ENCODE results near the gene COL4A2.
"Not testable (repeated sequence)": the region's sequence is repeated elsewhere in the genome, so short reads cannot be mapped to it uniquely, and the experiment has no call there.

The COL4A2 gene

DNA sequence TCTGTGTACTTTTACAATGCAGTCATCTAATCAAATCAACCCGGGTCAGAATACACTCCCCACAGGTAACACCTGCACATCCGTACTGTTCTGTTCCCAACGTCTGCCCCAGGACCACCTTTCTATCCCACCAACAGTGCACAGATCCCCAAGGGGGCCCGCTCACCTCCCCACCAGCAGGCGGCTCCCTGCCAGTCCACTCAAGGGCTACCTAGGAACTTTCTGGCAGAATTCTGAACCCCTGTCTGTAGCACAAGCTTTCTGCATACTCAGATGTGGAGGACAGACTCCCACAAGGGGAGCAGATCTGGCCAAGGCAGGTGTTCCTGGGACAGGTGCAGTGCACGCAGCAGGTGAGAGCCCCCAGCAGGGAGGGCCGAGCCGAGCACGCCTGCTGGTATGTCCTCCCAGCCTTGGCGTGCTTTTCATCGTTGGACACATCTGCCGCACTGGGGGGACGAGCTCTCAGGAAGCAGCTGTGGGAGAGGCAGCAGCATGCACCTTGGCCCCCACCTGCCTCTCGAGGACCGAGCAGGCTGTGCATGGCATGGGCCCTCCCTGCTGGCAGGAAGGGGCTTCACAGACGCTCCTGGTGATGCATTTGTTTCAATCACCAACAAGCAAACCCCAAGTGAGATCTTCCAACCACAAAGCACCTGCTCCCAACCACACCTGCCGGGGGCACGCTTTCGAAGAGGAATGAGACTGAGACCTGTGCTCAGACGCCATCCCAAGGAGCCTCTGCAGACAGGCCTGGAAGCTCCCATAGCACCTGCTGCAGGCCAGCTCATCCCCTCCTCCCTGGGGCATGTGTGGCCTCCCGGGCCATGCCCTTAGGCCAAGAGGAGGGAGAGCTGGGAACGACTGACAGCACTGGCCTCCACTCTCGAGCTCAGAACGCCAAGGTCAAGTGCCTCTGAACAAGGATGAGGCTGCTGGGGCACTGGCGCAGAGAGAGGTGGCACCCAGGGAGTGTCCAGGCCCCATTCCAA is 218.5 kb downstream of the COL4A2 start:
- peaks cover 35% of the 10 kb centered on the region for H3K4me1 ChIP-seq (ENCODE audit: insufficient read depth, low read length)
- H3K36me3 ChIP-seq (ENCODE audit: insufficient read depth, low read length) = no peaks in the 10 kb centered on the region
- H3K9ac ChIP-seq (ENCODE audit: low read length) = no peak overlapping the region
- H3K4me3 ChIP-seq (ENCODE audit: low read depth in 1 of 2, low read length in 2 of 2) = no peak overlapping the region
- no peaks in the 10 kb centered on the region for H3K9me3 ChIP-seq (ENCODE audit: low read length)
- no peak overlapping the region for H3K27ac ChIP-seq (ENCODE audit: low read depth, low read length)
- H3K27me3 ChIP-seq (ENCODE audit: control insufficient read depth in 1 of 2, insufficient read depth in 2 of 2, low read length in 2 of 2) = no peaks in the 10 kb centered on the region

DNA sequence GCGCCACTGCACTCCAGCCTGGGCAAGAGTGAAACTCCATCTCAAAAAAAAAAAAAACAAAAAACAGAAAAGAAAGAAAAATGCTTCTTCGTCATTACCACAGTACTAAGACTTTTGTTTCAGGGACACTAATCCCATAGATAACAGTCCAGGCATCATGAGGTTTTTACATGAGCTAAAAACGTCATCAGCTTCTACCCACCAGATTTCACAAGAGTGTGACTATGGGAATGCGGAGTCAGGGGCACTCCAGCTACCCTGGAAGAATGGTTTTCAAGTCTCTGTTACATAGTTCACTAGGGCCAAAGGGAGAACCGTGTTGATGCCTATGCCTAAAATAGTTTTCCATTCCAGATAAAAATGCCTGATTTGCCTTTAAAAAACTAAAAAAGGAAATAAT is 221.3 kb downstream of the COL4A2 start:
- Histone ChIP-seq H3K4me1 (ENCODE audit: insufficient read depth, low read length) (peaks cover 32% of the 10 kb centered on the region), H3K9me3 (ENCODE audit: low read length) (no peaks in the 10 kb centered on the region), H3K36me3 (ENCODE audit: insufficient read depth, low read length) (no peaks in the 10 kb centered on the region), H3K4me3 (ENCODE audit: low read depth in 1 of 2, low read length in 2 of 2) (no peak overlapping the region), H3K27me3 (ENCODE audit: control insufficient read depth in 1 of 2, insufficient read depth in 2 of 2, low read length in 2 of 2) (no peaks in the 10 kb centered on the region), H3K27ac (ENCODE audit: low read depth, low read length) (no peak overlapping the region), H3K9ac (ENCODE audit: low read length) (no peak overlapping the region)

DNA sequence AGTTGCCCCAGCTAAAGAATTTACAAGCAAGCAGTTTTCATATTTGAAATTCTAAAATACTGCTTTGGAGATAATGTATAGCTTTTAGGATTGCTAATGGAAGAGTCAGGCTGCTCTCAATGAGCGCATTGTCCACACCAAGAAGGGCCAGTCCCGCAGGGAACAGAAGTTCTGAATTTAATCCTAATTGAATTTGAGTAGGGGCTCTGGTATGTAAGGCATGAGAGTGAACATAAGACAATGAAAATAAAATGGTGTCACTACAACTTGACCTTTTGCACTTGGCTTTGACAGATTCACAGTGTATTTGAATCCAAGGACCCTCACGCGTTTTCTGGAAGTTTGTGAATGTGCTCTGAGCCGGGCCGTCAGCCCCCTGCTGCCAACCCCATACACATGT is 221.8 kb downstream of the COL4A2 start:
- H3K9ac ChIP-seq (ENCODE audit: low read length) = no peak overlapping the region
- H3K27me3 ChIP-seq (ENCODE audit: control insufficient read depth in 1 of 2, insufficient read depth in 2 of 2, low read length in 2 of 2) = no peaks in the 10 kb centered on the region
- no peak overlapping the region for H3K27ac ChIP-seq (ENCODE audit: low read depth, low read length)
- H3K4me1 ChIP-seq (ENCODE audit: insufficient read depth, low read length) = peaks cover 30% of the 10 kb centered on the region
- no peak overlapping the region for H3K4me3 ChIP-seq (ENCODE audit: low read depth in 1 of 2, low read length in 2 of 2)
- no peaks in the 10 kb centered on the region for H3K36me3 ChIP-seq (ENCODE audit: insufficient read depth, low read length)
- no peaks in the 10 kb centered on the region for H3K9me3 ChIP-seq (ENCODE audit: low read length)

DNA sequence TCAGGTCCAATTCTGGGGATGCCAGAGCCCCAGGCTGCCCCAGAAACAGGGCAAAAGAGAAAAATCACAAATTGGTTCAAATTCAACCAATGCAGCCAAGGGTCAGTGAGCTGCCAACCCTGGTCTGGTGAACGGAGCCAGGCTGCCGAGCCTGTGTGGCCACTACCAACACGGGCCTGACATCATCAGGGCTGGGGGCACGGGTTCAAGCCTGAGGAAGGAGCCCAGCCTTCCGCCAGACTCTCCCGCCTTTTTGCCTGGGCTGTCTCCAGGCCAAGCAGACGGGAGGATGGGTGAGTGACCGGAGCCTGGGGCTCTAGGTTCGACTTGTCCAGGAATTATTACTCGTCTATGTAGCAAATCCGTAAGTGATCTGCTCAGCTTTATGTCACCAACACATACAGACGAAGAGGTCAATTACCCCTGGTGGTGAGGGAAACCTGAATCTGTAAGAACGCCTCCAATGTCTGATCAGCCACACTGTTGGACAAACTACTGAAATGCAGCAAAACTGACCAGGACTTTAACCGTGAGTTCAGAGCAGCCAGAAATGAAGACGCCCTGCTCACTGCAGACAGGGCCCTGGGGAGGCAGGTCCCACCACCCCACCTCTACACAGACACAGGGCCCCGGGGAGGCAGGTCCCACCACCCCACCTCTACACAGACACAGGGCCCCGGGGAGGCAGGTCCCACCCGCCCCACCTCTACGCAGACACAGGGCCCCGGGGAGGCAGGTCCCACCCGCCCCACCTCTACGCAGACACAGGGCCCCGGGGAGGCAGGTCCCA is 222.6 kb downstream of the COL4A2 start:
- Histone ChIP-seq H3K9ac (ENCODE audit: low read length) (no peak overlapping the region), H3K27me3 (ENCODE audit: control insufficient read depth in 1 of 2, insufficient read depth in 2 of 2, low read length in 2 of 2) (no peaks in the 10 kb centered on the region), H3K36me3 (ENCODE audit: insufficient read depth, low read length) (no peaks in the 10 kb centered on the region), H3K4me1 (ENCODE audit: insufficient read depth, low read length) (peaks cover 22% of the 10 kb centered on the region), H3K27ac (ENCODE audit: low read depth, low read length) (no peak overlapping the region), H3K4me3 (ENCODE audit: low read depth in 1 of 2, low read length in 2 of 2) (no peak overlapping the region), H3K9me3 (ENCODE audit: low read length) (no peaks in the 10 kb centered on the region)

DNA sequence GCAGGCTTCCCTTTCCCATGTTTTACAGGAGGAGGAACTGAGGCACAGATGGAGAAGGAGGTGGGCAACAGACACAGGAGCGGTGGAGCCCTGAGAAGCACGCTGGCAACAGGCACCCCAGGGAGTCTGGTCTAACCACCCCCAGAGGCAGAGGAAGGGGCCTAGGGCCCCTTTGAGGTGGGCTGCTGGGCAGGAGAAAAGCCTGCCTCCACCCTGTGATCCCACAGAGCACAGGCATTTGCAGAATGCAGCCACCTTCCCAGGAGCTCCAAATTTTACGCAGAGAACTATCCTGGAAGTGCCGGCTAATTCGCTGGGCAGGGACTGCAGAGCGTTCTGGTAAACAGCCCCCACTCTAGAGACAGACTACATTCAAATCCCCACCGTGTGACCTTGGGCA is 224.0 kb downstream of the COL4A2 start:
- H3K27ac ChIP-seq (ENCODE audit: low read depth, low read length) = no peak overlapping the region
- no peaks in the 10 kb centered on the region for H3K9me3 ChIP-seq (ENCODE audit: low read length)
- no peaks in the 10 kb centered on the region for H3K36me3 ChIP-seq (ENCODE audit: insufficient read depth, low read length)
- H3K4me1 ChIP-seq (ENCODE audit: insufficient read depth, low read length) = peaks cover 15% of the 10 kb centered on the region
- H3K9ac ChIP-seq (ENCODE audit: low read length) = no peak overlapping the region
- H3K4me3 ChIP-seq (ENCODE audit: low read depth in 1 of 2, low read length in 2 of 2) = no peak overlapping the region
- no peaks in the 10 kb centered on the region for H3K27me3 ChIP-seq (ENCODE audit: control insufficient read depth in 1 of 2, insufficient read depth in 2 of 2, low read length in 2 of 2)

DNA sequence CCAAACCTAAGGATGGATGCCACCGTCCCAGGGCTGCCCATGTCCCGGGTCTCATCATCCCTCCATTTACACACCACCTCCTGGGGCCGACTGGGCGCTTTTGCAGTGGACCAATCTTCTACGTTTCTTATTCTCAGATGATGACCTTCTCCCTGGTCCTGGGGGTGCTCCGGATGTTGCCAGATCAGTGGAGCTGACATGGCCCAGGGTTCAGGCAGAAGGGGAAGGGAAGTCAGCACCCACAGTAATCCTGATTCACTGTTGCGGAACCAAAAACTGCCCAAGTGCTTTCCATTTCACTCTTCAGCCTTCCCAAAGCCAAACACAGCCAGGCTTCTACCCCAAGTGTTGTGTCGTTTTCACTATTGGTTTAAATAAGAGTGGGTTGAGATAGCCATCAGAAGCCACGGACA is 224.6 kb downstream of the COL4A2 start:
- Histone ChIP-seq H3K9me3 (ENCODE audit: low read length) (no peaks in the 10 kb centered on the region), H3K4me3 (ENCODE audit: low read depth in 1 of 2, low read length in 2 of 2) (no peak overlapping the region), H3K9ac (ENCODE audit: low read length) (no peak overlapping the region), H3K36me3 (ENCODE audit: insufficient read depth, low read length) (no peaks in the 10 kb centered on the region), H3K27ac (ENCODE audit: low read depth, low read length) (no peak overlapping the region), H3K4me1 (ENCODE audit: insufficient read depth, low read length) (peaks cover 15% of the 10 kb centered on the region), H3K27me3 (ENCODE audit: control insufficient read depth in 1 of 2, insufficient read depth in 2 of 2, low read length in 2 of 2) (no peaks in the 10 kb centered on the region)

DNA sequence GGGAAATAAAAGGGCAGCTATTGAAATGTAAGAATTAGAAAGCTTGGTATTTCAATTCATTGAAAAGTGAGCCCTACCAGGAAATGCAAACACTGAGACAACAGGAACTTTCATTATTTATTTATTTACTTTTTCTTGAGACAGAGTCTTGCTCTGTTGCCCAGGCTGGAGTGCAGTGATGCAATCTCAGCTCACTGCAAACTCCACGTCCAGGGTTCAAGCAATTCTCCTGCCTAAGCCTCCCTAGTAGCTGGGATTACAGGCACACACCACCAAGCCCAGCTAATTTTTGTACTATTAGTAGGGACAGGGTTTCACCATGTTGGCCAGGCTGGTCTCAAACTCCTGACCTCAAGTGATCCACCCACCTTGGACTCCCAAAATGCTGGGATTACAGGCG is 225.2 kb downstream of the COL4A2 start:
- not testable (repeated sequence) for H3K36me3 ChIP-seq (ENCODE audit: insufficient read depth, low read length); H3K27ac ChIP-seq (ENCODE audit: low read depth, low read length); H3K27me3 ChIP-seq (ENCODE audit: control insufficient read depth in 1 of 2, insufficient read depth in 2 of 2, low read length in 2 of 2); H3K9me3 ChIP-seq (ENCODE audit: low read length); H3K4me3 ChIP-seq (ENCODE audit: low read depth in 1 of 2, low read length in 2 of 2); H3K9ac ChIP-seq (ENCODE audit: low read length)
- H3K4me1 ChIP-seq (ENCODE audit: insufficient read depth, low read length) = peaks cover 10% of the 10 kb centered on the region

DNA sequence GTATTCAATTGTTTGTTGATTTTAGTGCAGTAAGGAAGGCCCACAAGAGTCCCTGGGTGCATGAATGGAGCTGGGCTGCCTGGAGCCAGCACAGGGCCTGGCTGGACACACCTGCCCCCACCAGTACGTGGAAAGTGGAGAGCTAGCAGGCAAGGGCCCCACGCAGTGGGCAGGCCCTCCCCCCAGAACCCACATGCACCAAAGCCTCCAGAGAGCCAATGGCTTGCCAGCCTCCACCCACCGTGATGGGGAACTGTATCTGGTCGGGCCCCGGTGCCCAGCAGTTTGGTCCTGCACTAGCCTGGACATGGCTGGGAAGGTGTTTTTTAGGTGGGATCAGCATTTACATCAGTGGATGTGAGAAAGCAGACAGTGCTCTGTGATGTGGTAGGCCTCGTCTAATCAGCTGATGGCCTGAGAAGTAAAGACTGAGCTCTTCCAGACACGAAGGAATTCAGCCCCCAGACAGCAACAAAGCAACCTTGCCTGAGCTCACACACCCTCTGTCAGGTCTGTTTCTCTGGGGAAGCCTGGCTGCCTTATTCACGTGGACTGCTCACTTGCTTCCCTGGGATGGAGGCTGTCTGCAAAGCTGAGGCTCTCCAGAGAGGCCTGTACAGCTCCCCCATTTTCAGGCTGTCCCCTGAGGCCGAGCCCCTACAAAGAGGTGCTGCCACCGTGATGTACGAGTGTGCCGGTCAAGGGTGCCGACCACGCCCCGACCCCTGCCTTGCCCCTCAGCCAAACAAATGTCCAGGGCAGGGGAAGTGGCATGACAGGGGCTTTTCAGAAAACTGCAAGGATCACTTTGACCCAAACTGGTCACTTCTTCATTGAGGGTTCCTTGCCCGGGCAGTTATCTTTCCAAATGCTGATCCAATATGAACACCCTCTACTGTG is 226.9 kb downstream of the COL4A2 start:
- no peak overlapping the region for H3K9ac ChIP-seq (ENCODE audit: low read length)
- peaks cover 6% of the 10 kb centered on the region for H3K4me1 ChIP-seq (ENCODE audit: insufficient read depth, low read length)
- no peaks in the 10 kb centered on the region for H3K27me3 ChIP-seq (ENCODE audit: control insufficient read depth in 1 of 2, insufficient read depth in 2 of 2, low read length in 2 of 2)
- no peaks in the 10 kb centered on the region for H3K9me3 ChIP-seq (ENCODE audit: low read length)
- H3K27ac ChIP-seq (ENCODE audit: low read depth, low read length) = no peak overlapping the region
- no peak overlapping the region for H3K4me3 ChIP-seq (ENCODE audit: low read depth in 1 of 2, low read length in 2 of 2)
- H3K36me3 ChIP-seq (ENCODE audit: insufficient read depth, low read length) = no peaks in the 10 kb centered on the region

DNA sequence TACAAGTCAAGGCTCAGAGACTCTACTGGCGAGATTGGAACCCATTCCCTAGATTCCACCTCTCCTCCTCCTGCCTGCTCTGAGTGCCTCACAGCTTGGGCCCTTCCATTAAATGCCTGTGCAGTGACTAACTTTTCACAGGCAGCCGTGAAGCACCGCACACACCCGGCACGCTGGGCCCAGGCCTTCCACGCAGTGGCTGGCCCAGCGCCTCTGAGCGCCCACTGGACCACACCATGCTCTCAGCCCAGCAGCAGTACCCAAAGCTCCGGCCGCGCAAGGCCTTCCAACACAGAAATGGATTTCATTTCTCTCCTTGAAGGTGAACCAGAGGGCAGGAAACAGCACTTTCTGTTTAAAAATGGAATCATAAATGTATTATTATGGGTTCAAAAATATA is 228.4 kb downstream of the COL4A2 start:
- H3K9me3 ChIP-seq (ENCODE audit: low read length) = no peaks in the 10 kb centered on the region
- peaks cover 6% of the 10 kb centered on the region for H3K4me1 ChIP-seq (ENCODE audit: insufficient read depth, low read length)
- no peaks in the 10 kb centered on the region for H3K27me3 ChIP-seq (ENCODE audit: control insufficient read depth in 1 of 2, insufficient read depth in 2 of 2, low read length in 2 of 2)
- H3K36me3 ChIP-seq (ENCODE audit: insufficient read depth, low read length) = no peaks in the 10 kb centered on the region
- no peak overlapping the region for H3K9ac ChIP-seq (ENCODE audit: low read length)
- no peak overlapping the region for H3K27ac ChIP-seq (ENCODE audit: low read depth, low read length)
- H3K4me3 ChIP-seq (ENCODE audit: low read depth in 1 of 2, low read length in 2 of 2) = no peak overlapping the region

DNA sequence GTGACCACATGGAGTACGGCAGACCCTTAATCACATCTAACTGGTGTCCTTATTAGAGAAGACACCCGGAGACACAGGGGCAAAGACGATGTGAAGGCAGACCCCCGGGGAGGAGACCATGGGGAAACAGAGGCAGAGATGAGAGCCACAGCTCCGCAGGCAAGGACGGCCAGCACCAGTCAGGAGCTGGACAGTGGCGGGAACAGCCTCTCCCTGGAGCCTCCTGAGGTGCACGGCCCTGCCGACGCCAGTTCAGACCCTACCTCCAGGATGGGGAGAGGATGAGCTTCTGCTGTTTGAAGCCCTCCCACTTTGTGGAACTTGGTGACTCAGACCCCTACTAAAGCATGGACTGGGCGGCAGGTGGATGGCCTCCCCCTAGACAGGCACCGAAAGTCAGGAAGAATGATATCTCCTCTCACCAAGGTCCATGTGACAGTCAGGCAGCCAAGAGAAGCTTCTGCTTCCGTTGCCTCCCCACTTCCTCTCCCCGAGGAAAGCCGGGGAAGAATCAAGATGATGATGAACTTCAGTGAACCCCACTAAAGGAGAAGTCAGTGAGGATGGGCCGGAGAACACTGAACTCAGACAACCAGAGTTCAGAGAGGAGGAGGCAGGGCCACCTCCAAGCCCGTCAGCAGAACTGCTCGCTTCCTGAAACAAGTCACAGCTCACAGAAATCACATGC is 229.1 kb downstream of the COL4A2 start:
- H3K4me3 ChIP-seq (ENCODE audit: low read depth in 1 of 2, low read length in 2 of 2) = no peak overlapping the region
- peaks cover 3% of the 10 kb centered on the region for H3K4me1 ChIP-seq (ENCODE audit: insufficient read depth, low read length)
- no peak overlapping the region for H3K27ac ChIP-seq (ENCODE audit: low read depth, low read length)
- no peaks in the 10 kb centered on the region for H3K9me3 ChIP-seq (ENCODE audit: low read length)
- no peak overlapping the region for H3K9ac ChIP-seq (ENCODE audit: low read length)
- no peaks in the 10 kb centered on the region for H3K27me3 ChIP-seq (ENCODE audit: control insufficient read depth in 1 of 2, insufficient read depth in 2 of 2, low read length in 2 of 2)
- H3K36me3 ChIP-seq (ENCODE audit: insufficient read depth, low read length) = no peaks in the 10 kb centered on the region
